Suprapubic skin (tissue), 3 donors: ENCODE results near the gene EXOC7.

Experiments used
- POLR2A ChIP-seq, 2 donors: fragments of 450-650 bp; IDR thresholded peaks; one replicate each; pipeline ENCODE4 v1.6.1; 2017; ENCODE audit warnings: antibody characterized with exemption in 2 of 2, mild to moderate bottlenecking in 2 of 2, moderate library complexity in 2 of 2
- TF ChIP-seq, protein P1 (sequence below), 2 donors: fragments of 200-600 bp in 1 of 2; fragments of 450-650 bp in 1 of 2; sonication (generic) in 1 of 2; IDR thresholded peaks; one replicate each; pipeline ENCODE4 v1.5.1; 2016 to 2019; ENCODE audit warnings: antibody characterized with exemption in 2 of 2, mild to moderate bottlenecking in 1 of 2, moderate library complexity in 1 of 2

DNA sequence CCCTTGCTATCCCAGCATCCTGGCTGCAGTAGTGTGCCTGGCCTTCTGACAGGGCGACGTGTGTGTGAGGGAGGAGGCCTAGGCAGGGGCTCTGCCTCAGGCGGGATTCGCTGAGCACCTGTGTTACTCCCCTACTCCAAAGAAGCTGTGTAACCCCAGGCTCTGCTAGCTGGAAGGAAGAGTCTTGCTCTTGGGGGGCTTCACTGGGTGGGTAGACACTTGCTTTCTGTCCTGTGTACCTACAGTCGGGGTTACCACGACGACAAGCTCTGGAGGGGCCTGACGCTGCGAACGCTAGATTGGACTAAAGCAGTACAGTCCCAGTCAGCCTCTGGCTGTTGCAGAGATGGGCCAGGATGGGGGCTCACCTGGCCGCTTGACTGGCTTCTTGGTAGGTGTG, 9.5 kb downstream of the EXOC7 start:
- TF ChIP-seq, protein P1, sequence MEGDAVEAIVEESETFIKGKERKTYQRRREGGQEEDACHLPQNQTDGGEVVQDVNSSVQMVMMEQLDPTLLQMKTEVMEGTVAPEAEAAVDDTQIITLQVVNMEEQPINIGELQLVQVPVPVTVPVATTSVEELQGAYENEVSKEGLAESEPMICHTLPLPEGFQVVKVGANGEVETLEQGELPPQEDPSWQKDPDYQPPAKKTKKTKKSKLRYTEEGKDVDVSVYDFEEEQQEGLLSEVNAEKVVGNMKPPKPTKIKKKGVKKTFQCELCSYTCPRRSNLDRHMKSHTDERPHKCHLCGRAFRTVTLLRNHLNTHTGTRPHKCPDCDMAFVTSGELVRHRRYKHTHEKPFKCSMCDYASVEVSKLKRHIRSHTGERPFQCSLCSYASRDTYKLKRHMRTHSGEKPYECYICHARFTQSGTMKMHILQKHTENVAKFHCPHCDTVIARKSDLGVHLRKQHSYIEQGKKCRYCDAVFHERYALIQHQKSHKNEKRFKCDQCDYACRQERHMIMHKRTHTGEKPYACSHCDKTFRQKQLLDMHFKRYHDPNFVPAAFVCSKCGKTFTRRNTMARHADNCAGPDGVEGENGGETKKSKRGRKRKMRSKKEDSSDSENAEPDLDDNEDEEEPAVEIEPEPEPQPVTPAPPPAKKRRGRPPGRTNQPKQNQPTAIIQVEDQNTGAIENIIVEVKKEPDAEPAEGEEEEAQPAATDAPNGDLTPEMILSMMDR (IDR thresholded peaks at IDR 0.05) = no peak
- no peak for TF ChIP-seq POLR2A (IDR thresholded peaks at IDR 0.05)
